H1 (cell line): ENCODE results near the gene ACRV1. TPM values are rescaled to one million over a fixed set of nuclear protein-coding genes. Genes with fewer than 3 reads are reported as not detected.
A peak's percentile ranks its signal among the peaks of the same experiment; 100 is the strongest.

Experiments used
- CTCF ChIA-PET: fragments of 300-600 bp; sonication (Branson Sonifier 250); formaldehyde crosslinking; loops from one replicate; lab custom pipeline; 2021; ENCODE audit not compliant: partially characterized antibody; lab: Charles Lee
- POLR2A ChIA-PET: fragments of 300-600 bp; sonication (Branson Sonifier 250); formaldehyde crosslinking; loops from one replicate; lab custom pipeline; 2021; ENCODE audit warnings: inconsistent platforms; ENCODE audit not compliant: partially characterized antibody; lab: Charles Lee
- DNase-seq, 2 experiments: peaks; one replicate each; pipeline versions ENCODE4 v3.0.0 to v3.0.0-alpha.2; 2010 to 2022; ENCODE audit warnings: low spot score in 2 of 2, low read depth in 1 of 2, mixed read lengths in 1 of 2
- FAIRE-seq: peaks from 2 replicates; lab custom pipeline; 2011; peaks lifted over from hg19 to GRCh38; lab: Jason Lieb, UNC
- H2AFZ ChIP-seq: 2 replicates; pipeline ENCODE4 v1.8.1; 2012; ENCODE audit warnings: low read length, inconsistent platforms
- H2AK5ac ChIP-seq: 2 replicates; pipeline ENCODE4 v1.6.1; 2013; ENCODE audit warnings: low read depth, low read length
- H2BK120ac ChIP-seq: replicated peaks from 2 replicates; pipeline ENCODE3; 2013; ENCODE audit warnings: low read depth, low read length, inconsistent platforms
- H2BK12ac ChIP-seq: 2 replicates; pipeline ENCODE4 v1.6.1; 2013; ENCODE audit warnings: low read depth, low read length
- H2BK15ac ChIP-seq: 2 replicates; pipeline ENCODE4 v1.6.1; 2013; ENCODE audit warnings: low read length
- H2BK20ac ChIP-seq: 2 replicates; pipeline ENCODE4 v1.6.1; 2013; ENCODE audit warnings: low read length
- H2BK5ac ChIP-seq: 2 replicates; pipeline ENCODE4 v1.6.1; 2013; ENCODE audit warnings: low read depth, low read length
- H3K14ac ChIP-seq: 2 replicates; pipeline ENCODE4 v1.6.1; 2013; ENCODE audit warnings: inconsistent platforms; ENCODE audit not compliant: insufficient read length
- H3K18ac ChIP-seq: 2 replicates; pipeline ENCODE4 v1.6.1; 2013; ENCODE audit warnings: low read length; ENCODE audit errors: extremely low read depth
- H3K23ac ChIP-seq: 2 replicates; pipeline ENCODE4 v1.6.1; 2013; ENCODE audit warnings: inconsistent platforms; ENCODE audit not compliant: insufficient read length
- H3K23me2 ChIP-seq: 2 replicates; pipeline ENCODE4 v1.6.1; 2013; ENCODE audit warnings: low read depth, low read length
- H3K27ac ChIP-seq: 2 replicates; pipeline ENCODE4 v1.6.1; 2011; ENCODE audit warnings: low read depth, low read length, inconsistent platforms
- H3K27me3 ChIP-seq, 4 experiments: replicated peaks in 1 of 4; 1 replicate in 1 of 4; 2 replicates in 3 of 4; pipeline versions ENCODE4 v1.6.1 to v1.8.1; 2011 to 2013; ENCODE audit warnings: low read length in 3 of 4, mild to moderate bottlenecking in 3 of 4, inconsistent platforms in 2 of 4, mixed read lengths in 2 of 4, moderate library complexity in 1 of 4; ENCODE audit not compliant: control insufficient read depth in 3 of 4, insufficient read depth in 3 of 4; ENCODE audit errors: extremely low read depth in 1 of 4
- H3K36me3 ChIP-seq, 4 experiments: 2 replicates each; pipeline versions ENCODE4 v1.6.1 to v1.8.1; 2011 to 2013; ENCODE audit warnings: mild to moderate bottlenecking in 4 of 4, low read length in 3 of 4, moderate library complexity in 2 of 4, control low read depth in 1 of 4, inconsistent platforms in 1 of 4; ENCODE audit not compliant: insufficient read depth in 4 of 4, control insufficient read depth in 2 of 4
- H3K4ac ChIP-seq: replicated peaks from 2 replicates; pipeline ENCODE3; 2013; ENCODE audit warnings: low read length, low read depth, mixed read lengths, inconsistent platforms; ENCODE audit not compliant: insufficient read length
- H3K4me1 ChIP-seq, 4 experiments: replicated peaks in 1 of 4; 1 replicate in 1 of 4; 2 replicates in 3 of 4; pipeline versions ENCODE4 v1.6.1 to v1.8.1; 2011 to 2013; ENCODE audit warnings: low read length in 3 of 4, inconsistent platforms in 2 of 4, mixed read lengths in 1 of 4; ENCODE audit not compliant: insufficient read depth in 4 of 4, control insufficient read depth in 3 of 4
- H3K4me2 ChIP-seq, 2 experiments: 2 replicates each; pipeline versions ENCODE4 v1.6.1 to v1.8.1; 2011 to 2013; ENCODE audit warnings: low read depth in 2 of 2, low read length in 2 of 2, control low read depth in 1 of 2, inconsistent platforms in 1 of 2, mild to moderate bottlenecking in 1 of 2; ENCODE audit not compliant: insufficient read depth in 1 of 2
- H3K4me3 ChIP-seq, 4 experiments: fragments of 200-600, 300-600 bp in 1 of 4; sonication (generic), shearing (Covaris generic), sonication (Bioruptor Twin) in 1 of 4; 2 replicates each; pipeline versions ENCODE4 v1.5.1 to v1.8.1; 2011 to 2016; ENCODE audit warnings: low read length in 4 of 4, low read depth in 3 of 4, control low read depth in 2 of 4, inconsistent platforms in 2 of 4, mild to moderate bottlenecking in 2 of 4, mixed read lengths in 1 of 4, moderate library complexity in 1 of 4; ENCODE audit not compliant: insufficient read depth in 2 of 4; ENCODE audit errors: extremely low read depth in 1 of 4
- H3K56ac ChIP-seq: replicated peaks from 2 replicates; pipeline ENCODE3; 2013; ENCODE audit warnings: low read depth, mild to moderate bottlenecking, mixed read lengths, low read length, inconsistent platforms; ENCODE audit not compliant: insufficient read length
- H3K79me1 ChIP-seq: 2 replicates; pipeline ENCODE4 v1.6.1; 2013; ENCODE audit warnings: low read depth, low read length, control low read depth
- H3K79me2 ChIP-seq, 2 experiments: 2 replicates each; pipeline versions ENCODE4 v1.6.1 to v1.8.1; 2012 to 2013; ENCODE audit warnings: low read length in 2 of 2, mild to moderate bottlenecking in 2 of 2, inconsistent platforms in 1 of 2; ENCODE audit not compliant: insufficient read depth in 2 of 2, control insufficient read depth in 1 of 2
- H3K9ac ChIP-seq, 4 experiments: replicated peaks in 1 of 4; 1 replicate in 1 of 4; 2 replicates in 3 of 4; pipeline versions ENCODE4 v1.6.1 to v1.8.1; 2011 to 2013; ENCODE audit warnings: low read depth in 3 of 4, low read length in 3 of 4, control low read depth in 2 of 4, mild to moderate bottlenecking in 2 of 4, moderate library complexity in 2 of 4, inconsistent platforms in 1 of 4; ENCODE audit errors: extremely low read depth in 1 of 4
- H3K9me3 ChIP-seq, 2 experiments: 2 replicates each; pipeline versions ENCODE4 v1.6.1 to v1.8.1; 2012 to 2013; ENCODE audit warnings: mild to moderate bottlenecking in 2 of 2, moderate library complexity in 2 of 2, control low read depth in 1 of 2, inconsistent platforms in 1 of 2, low read depth in 1 of 2, low read length in 1 of 2, mixed read lengths in 1 of 2; ENCODE audit not compliant: insufficient read depth in 2 of 2
- H4K20me1 ChIP-seq, 2 experiments: replicated peaks in 1 of 2; 2 replicates each; pipeline versions ENCODE3 to v1.8.1; 2011 to 2013; ENCODE audit warnings: inconsistent platforms in 2 of 2, low read length in 2 of 2, mild to moderate bottlenecking in 1 of 2; ENCODE audit not compliant: insufficient read depth in 2 of 2, control insufficient read depth in 1 of 2
- H4K5ac ChIP-seq: 2 replicates; pipeline ENCODE4 v1.6.1; 2013; ENCODE audit warnings: low read length, low read depth, mixed read lengths, inconsistent platforms; ENCODE audit not compliant: insufficient read length
- H4K8ac ChIP-seq: 2 replicates; pipeline ENCODE4 v1.8.0; 2013; ENCODE audit warnings: mild to moderate bottlenecking, moderate library complexity, low read length, inconsistent platforms; ENCODE audit not compliant: insufficient read depth; ENCODE audit errors: extremely low read depth
- H4K91ac ChIP-seq: replicated peaks from 2 replicates; pipeline ENCODE3; 2013; ENCODE audit warnings: low read length, mixed read lengths, inconsistent platforms; ENCODE audit not compliant: insufficient read length
- CBX5 ChIP-seq: fragments of 300-800, 300-1000 bp; sonication (generic); IDR thresholded peaks from 2 replicates; pipeline ENCODE4 v1.7.1; 2016; ENCODE audit warnings: antibody characterized with exemption, low read length, low read depth
- CTCF ChIP-seq, 3 experiments: IDR thresholded peaks; 1 replicate in 2 of 3; 2 replicates in 1 of 3; pipeline versions ENCODE4 v1.5.1 to v1.6.1; 2011; ENCODE audit warnings: low read length in 3 of 3, mild to moderate bottlenecking in 3 of 3, inconsistent platforms in 2 of 3, low read depth in 1 of 3, moderate library complexity in 1 of 3; ENCODE audit not compliant: insufficient read depth in 1 of 3; ENCODE audit errors: control extremely low read depth in 1 of 3
- RAD21 ChIP-seq, 2 experiments: IDR thresholded peaks in 1 of 2; conservative IDR thresholded peaks in 1 of 2; 2 replicates each; pipeline ENCODE4 v1.6.1; 2011; ENCODE audit warnings: low read depth in 2 of 2, low read length in 2 of 2, improper control_type of control experiment in 1 of 2, inconsistent platforms in 1 of 2, mild to moderate bottlenecking in 1 of 2, moderate library complexity in 1 of 2
- SAP30 ChIP-seq: fragments of 300-600 bp; sonication (generic); IDR thresholded peaks from 2 replicates; pipeline ENCODE4 v1.7.1; 2012; ENCODE audit warnings: low read length, moderate library complexity, mild to moderate bottlenecking, inconsistent platforms; ENCODE audit not compliant: insufficient read depth, insufficient replicate concordance
- WGBS, 2 experiments: shearing (Covaris generic) in 1 of 2; methylation state at CpG; one replicate each; pipeline versions ENCODE4 v1.1.6 to v1.1.7; 2013 to 2015; ENCODE audit warnings: low lambda C conversion rate in 2 of 2, mixed read lengths in 2 of 2, inconsistent platforms in 1 of 2, low coverage in 1 of 2, missing lambda C conversion rate in 1 of 2; ENCODE audit not compliant: insufficient replicate concordance in 2 of 2, insufficient coverage in 1 of 2, insufficient read length in 1 of 2; ENCODE audit errors: extremely low coverage in 1 of 2, missing lambda C conversion rate in 1 of 2; 5-methylcytosine and 5-hydroxymethylcytosine counted together
- polyA plus RNA-seq, 7 experiments: library from polyadenylated mRNA; depleted of rRNA in 3 of 7; stranded (reverse) in 5 of 7; unstranded in 2 of 7; fragments of >200 nt in 5 of 7; fragments of 200-250 nt in 2 of 7; gene quantifications; 1 replicate in 5 of 7; 2 replicates in 1 of 7; 4 replicates in 1 of 7; pipeline versions ENCODE4 v1.2.1 to v1.2.3, GENCODE V29; 2011 to 2013; ENCODE audit warnings: missing spikeins in 2 of 7, mixed read lengths in 2 of 7
- total RNA-seq: library from RNA; stranded (reverse); fragmentation: NEBNext Ultra II Directional; extraction: Animal tissue kit (Norgen Biotek cat#: 25700); gene quantifications from 2 replicates; pipeline ENCODE4 v1.2.1, GENCODE V29; 2021

Gene ACRV1
- total and polyA plus RNA-seq, 2 of the 8 experiments (the other 6 are each of a cell fraction or from before 2014, with no cell fraction given): 0.06 TPM; not detected in 1

- Histone ChIP-seq H3K9me3 (no peaks in the 10 kb centered on the region), H2BK120ac (no peak overlapping the region), H2BK12ac (no peak overlapping the region), H3K14ac (no peak overlapping the region), H2AFZ (no peak overlapping the region), H3K79me1 (no peaks in the 10 kb centered on the region), H4K91ac (no peak overlapping the region), H3K79me2 (no peaks in the 10 kb centered on the region), H3K23me2 (no peaks in the 10 kb centered on the region), H3K27me3 (no peaks in the 10 kb centered on the region), H2BK15ac (no peak overlapping the region), H3K27ac (no peak overlapping the region), H2BK5ac (no peak overlapping the region), H3K9ac (no peak overlapping the region), H4K8ac (no peak overlapping the region), H2AK5ac (no peak overlapping the region), H3K23ac (no peak overlapping the region), H3K56ac (no peak overlapping the region), H3K36me3 (no peaks in the 10 kb centered on the region), H3K18ac (no peak overlapping the region), H4K20me1 (no peaks in the 10 kb centered on the region), H3K4me1 (no peaks in the 10 kb centered on the region), H3K4me3 (no peak overlapping the region), H3K4ac (no peak overlapping the region), H2BK20ac (no peak overlapping the region), H4K5ac (no peak overlapping the region), H3K4me2 (no peak overlapping the region)
- TF ChIP-seq CBX5 (no peak), RAD21 (IDR thresholded peaks at IDR 0.05 in 1 of 2, conservative IDR thresholded peaks at IDR 0.05 in 1 of 2; ENCODE audit: low read depth in 2 of 2, low read length in 2 of 2) (peak; percentile 68 to 77), SAP30 (no peak), CTCF (IDR thresholded peaks at IDR 0.05; ENCODE audit: control extremely low read depth in 1 of 3, insufficient read depth in 1 of 3, low read depth in 1 of 3, low read length in 3 of 3) (peak in 2 of 3 experiments; percentile 56 to 64; a peak in 3 of 4 replicates)
- peak; percentile 74 for FAIRE-seq
- WGBS, 2 experiments: no CpG with 5 or more reads among the region's 1 CpG
- CTCF ChIA-PET: interaction anchor here (0.5 to 2.6 kb wide), 30 partner anchors 10 to 200 kb away, joined by 3 to 27 read pairs (median 3); partner anchors contain the start of genes HYLS1 and PATE1
- no peak for DNase-seq
- POLR2A ChIA-PET: no interaction called here
Observed at GRCh38 chr11:125724125-125724524, 43.5 kb upstream of the ACRV1 start.
